ENCODE results near the gene CFLAR.

Gene CFLAR

DNA sequence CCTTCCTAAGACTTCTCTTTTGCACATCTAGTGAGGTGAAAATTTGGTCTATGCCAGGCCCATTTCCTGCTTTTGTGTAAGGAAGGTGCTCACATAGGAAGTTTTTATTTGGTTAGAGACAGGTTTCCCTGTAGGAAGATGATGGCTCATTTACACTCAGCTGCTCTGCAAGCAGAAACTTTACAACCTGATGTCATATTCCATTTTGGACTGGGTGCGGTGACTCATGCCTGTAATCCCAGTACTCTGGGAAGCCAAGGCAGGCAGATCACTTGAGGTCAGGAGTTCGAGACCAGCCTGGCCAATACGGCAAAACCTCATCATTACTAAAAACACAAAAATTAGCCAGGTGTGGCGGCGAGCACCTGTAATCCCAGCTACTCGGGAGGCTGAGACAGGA, 102.8 kb downstream of the CFLAR start:
- no peak for DNase-seq (ENCODE audit: low read depth)

- DNase-seq (ENCODE audit: low read depth), result no peak
Measured at GRCh38 chr2:201219328-201220096, 103.5 kb downstream of the CFLAR start.

GRCh38 chr2:201220102-201220570, 104.2 kb downstream of the CFLAR start:
- no peak for DNase-seq (ENCODE audit: low read depth)

DNA sequence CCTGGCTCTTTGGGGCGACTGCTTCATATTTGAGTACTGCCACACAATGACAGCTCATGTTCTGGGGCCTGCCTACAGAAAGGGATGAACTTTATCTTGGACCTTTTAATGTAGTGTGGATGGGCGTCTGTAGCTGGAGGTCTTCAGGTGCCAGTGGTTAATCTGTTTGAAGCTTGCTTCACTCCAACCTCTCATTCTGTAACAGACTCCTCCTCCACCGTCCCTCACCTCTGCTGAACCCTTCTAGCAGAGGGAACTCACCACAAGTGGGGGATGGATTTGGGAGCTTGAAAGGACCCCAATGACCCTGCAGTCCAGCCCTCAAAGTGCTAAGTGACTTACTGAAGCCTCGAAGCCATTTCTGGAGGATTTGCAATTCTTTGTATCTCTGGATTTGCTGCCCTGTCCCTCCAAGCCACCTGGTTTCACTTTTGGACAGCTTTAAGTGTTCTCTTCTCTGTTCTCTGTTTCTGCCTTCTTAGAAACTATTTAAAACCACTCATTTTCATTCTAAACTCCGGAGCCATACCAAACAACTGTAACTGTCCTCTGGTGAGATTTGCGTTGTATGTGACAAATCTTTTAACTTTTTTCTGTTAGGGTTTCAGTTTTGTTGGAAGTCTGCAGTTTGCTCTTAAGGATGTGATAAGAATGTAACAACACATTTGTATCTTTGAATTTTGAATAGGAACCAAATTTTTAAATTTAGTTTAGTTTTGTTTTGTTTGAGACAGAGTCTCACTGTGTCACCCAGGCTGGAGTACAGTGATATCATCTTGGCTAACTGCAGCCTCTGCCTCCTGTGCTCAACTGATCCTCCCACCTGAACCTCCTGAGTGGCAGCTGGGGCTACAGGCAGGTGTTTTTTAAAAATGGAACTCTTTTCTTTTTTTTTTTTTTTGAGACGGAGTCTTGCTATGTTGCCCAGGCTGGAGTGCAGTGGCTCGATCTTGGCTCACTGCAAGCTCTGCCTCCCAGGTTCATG, 107.4 kb downstream of the CFLAR start:
- DNase-seq (ENCODE audit: low read depth), result no peak
